Cardiac muscle cell (in vitro differentiated cells and primary cell): ENCODE results near the gene ERCC3. TPM values are rescaled to one million over a fixed set of nuclear protein-coding genes. Genes with fewer than 3 reads are reported as not detected.

Experiments used
- DNase-seq, 2 donors: peaks; one replicate each; pipeline versions ENCODE4 v3.0.0 to v3.0.0-alpha.2; 2010 to 2017; ENCODE audit warnings: low read depth in 1 of 2, low spot score in 1 of 2
- H3K27ac ChIP-seq: fragments of 200-600 bp; sonication (generic); 2 replicates; pipeline ENCODE4 v1.5.1; 2016
- H3K27me3 ChIP-seq: fragments of 200-600 bp; sonication (generic); 2 replicates; pipeline ENCODE4 v1.6.0; 2016; ENCODE audit warnings: control low read depth
- H3K36me3 ChIP-seq: fragments of 200-600 bp; sonication (generic); 2 replicates; pipeline ENCODE4 v1.5.1; 2016; ENCODE audit warnings: control low read depth
- H3K4me1 ChIP-seq: fragments of 200-600 bp; sonication (generic); 2 replicates; pipeline ENCODE4 v1.8.1; 2017; ENCODE audit warnings: low read depth, mild to moderate bottlenecking, mixed run types
- H3K4me3 ChIP-seq: fragments of 200-600 bp; sonication (generic); 2 replicates; pipeline ENCODE4 v1.5.1; 2016; ENCODE audit warnings: mild to moderate bottlenecking
- H3K9me3 ChIP-seq: fragments of 200-600 bp; sonication (generic); 2 replicates; pipeline ENCODE4 v1.5.1; 2017; ENCODE audit warnings: low read depth, mild to moderate bottlenecking, control low read depth
- CTCF ChIP-seq: IDR thresholded peaks from 2 replicates; pipeline ENCODE4 v1.5.1; 2012; ENCODE audit warnings: low read depth, mild to moderate bottlenecking, low read length
- polyA plus RNA-seq: library from polyadenylated mRNA; unstranded; fragments of >200 nt; fragmentation: Nextera tagmentation; extraction: Ambion mirVana; gene quantifications from 2 replicates; pipeline ENCODE4 v1.2.1, GENCODE V29; 2016
- total RNA-seq: library from RNA; depleted of rRNA; stranded (reverse); fragments of >200 nt; gene quantifications from 2 replicates; pipeline ENCODE4 v1.2.3, GENCODE V29; 2016

ERCC3 gene
- total and polyA plus RNA-seq, 2 experiments from 2014 or later, result 46.0 to 54.8 TPM

DNA sequence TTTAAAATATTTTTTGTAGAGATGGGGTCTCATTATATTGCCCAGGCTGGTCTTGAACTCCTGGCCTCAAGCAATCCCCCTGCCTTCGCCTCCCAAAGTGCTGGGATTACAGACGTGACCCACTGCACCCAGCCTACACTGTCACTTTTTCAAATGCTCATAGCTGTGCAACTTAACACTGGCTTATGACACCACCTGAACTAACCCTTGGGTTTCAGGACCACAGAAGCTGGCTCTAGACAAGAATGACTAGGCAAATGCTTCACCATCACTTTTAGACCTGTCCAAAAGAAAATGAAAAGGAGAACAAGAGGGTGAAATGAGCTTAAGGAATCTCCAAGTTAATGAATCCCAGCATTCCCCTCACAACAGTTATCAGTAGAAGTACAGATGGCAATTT, 13.3 kb downstream of the ERCC3 start:
- TF ChIP-seq CTCF, result no peak
- peaks cover 46% of the 10 kb centered on the region for H3K36me3 ChIP-seq
- H3K4me1 ChIP-seq, result no peaks in the 10 kb centered on the region
- H3K27me3 ChIP-seq, result no peaks in the 10 kb centered on the region
- no peak for DNase-seq
- H3K9me3 ChIP-seq, result no peaks in the 10 kb centered on the region
- no peak overlapping the region for H3K4me3 ChIP-seq
- H3K27ac ChIP-seq, result no peak overlapping the region

DNA sequence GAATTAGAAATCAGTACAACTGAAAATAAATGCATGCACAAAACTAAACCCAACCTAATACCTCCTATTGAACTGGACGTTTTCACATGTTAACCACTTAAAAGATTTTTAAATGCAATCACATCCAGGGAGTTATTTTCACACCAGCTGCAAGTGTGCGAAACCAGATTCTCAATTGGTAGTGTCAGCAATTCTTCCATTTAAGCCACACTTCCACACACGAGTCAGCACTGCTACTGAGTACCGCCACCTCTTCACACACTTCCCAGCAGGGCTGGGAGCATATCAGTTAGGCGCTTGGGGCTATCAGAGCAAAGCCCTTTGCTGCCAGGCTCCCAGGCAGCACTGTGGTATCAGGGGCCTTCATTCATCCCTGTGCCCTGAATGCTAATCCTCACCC, 14.2 kb downstream of the ERCC3 start:
- peaks cover 39% of the 10 kb centered on the region for H3K36me3 ChIP-seq
- H3K4me1 ChIP-seq, result no peaks in the 10 kb centered on the region
- DNase-seq, result no peak
- no peak overlapping the region for H3K4me3 ChIP-seq
- H3K27me3 ChIP-seq, result no peaks in the 10 kb centered on the region
- no peaks in the 10 kb centered on the region for H3K9me3 ChIP-seq
- H3K27ac ChIP-seq, result no peak overlapping the region
- no peak for TF ChIP-seq CTCF

- Histone ChIP-seq H3K4me3 (no peak overlapping the region), H3K27me3 (no peaks in the 10 kb centered on the region), H3K4me1 (no peaks in the 10 kb centered on the region), H3K27ac (no peak overlapping the region), H3K9me3 (no peaks in the 10 kb centered on the region), H3K36me3 (peaks cover 38% of the 10 kb centered on the region)
- TF ChIP-seq CTCF, result no peak
- DNase-seq, result no peak
Measured at GRCh38 chr2:127278959-127279358, 15.0 kb downstream of the ERCC3 start.

- DNase-seq, result no peak
- Histone ChIP-seq H3K4me3 (no peak overlapping the region), H3K27ac (no peak overlapping the region), H3K4me1 (no peaks in the 10 kb centered on the region), H3K27me3 (no peaks in the 10 kb centered on the region), H3K36me3 (peaks cover 42% of the 10 kb centered on the region), H3K9me3 (no peaks in the 10 kb centered on the region)
- no peak for TF ChIP-seq CTCF
Measured at GRCh38 chr2:127277028-127277427, 16.9 kb downstream of the ERCC3 start.

- no peak for TF ChIP-seq CTCF
- H3K36me3 ChIP-seq, result peaks cover 52% of the 10 kb centered on the region
- DNase-seq, result no peak
Measured at GRCh38 chr2:127275789-127276188, 18.2 kb downstream of the ERCC3 start.

GRCh38 chr2:127275356-127275755, 18.6 kb downstream of the ERCC3 start:
- Histone ChIP-seq H3K27me3 (no peaks in the 10 kb centered on the region), H3K36me3 (peaks cover 56% of the 10 kb centered on the region)

More at GRCh38 chr2:127275789-127276188, 18.2 kb downstream of the ERCC3 start:
- no peaks in the 10 kb centered on the region for H3K9me3 ChIP-seq
- H3K27ac ChIP-seq, result no peak overlapping the region
- no peaks in the 10 kb centered on the region for H3K4me1 ChIP-seq
- H3K27me3 ChIP-seq, result no peaks in the 10 kb centered on the region
- H3K4me3 ChIP-seq, result no peak overlapping the region

More at GRCh38 chr2:127275356-127275755, 18.6 kb downstream of the ERCC3 start:
- TF ChIP-seq CTCF, result no peak
- H3K27ac ChIP-seq, result no peak overlapping the region
- H3K4me1 ChIP-seq, result no peaks in the 10 kb centered on the region
- no peak for DNase-seq
- H3K9me3 ChIP-seq, result no peaks in the 10 kb centered on the region
- no peak overlapping the region for H3K4me3 ChIP-seq
